ENCODE data around the gene RARA. TPM values are rescaled to one million over a fixed set of nuclear protein-coding genes. Genes with fewer than 3 reads are reported as not detected.
A peak's percentile ranks its signal among the peaks of the same experiment; 100 is the strongest.

Gene RARA
- total RNA-seq, 2 donors from 2014 or later: 22.7 to 27.6 TPM

DNA sequence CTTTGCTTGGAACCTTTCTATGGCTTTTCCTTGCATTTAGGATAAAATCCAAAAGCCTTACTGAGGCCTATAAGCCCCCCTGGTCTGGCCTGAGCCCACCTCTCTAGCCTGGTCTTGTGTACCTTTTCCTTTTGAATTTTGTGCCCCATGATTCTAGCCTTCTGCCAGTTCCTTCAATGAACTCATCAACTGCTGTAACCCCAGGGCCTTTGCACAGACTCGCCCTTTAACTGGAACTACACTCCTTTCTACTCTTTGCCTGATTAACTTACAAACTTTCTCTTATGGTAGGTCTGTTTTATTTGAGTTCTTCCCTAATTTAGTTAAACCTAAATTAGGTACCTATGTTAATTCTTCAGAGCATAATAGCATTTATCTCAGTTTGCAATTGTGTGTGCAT, 31.3 kb downstream of the RARA start:
- WGBS, 2 experiments (ENCODE audit: insufficient coverage in 1 of 2, insufficient read length in 1 of 2): 100% methylated on average over 1 of the region's 1 CpG
- no peak for DNase-seq
- Histone ChIP-seq H3K9me3 (ENCODE audit: control insufficient read depth, low read length) (no peaks in the 10 kb centered on the region), H3K4me3 (ENCODE audit: low read length) (no peak overlapping the region), H3K27ac (ENCODE audit: low read depth, low read length) (no peak overlapping the region), H3K36me3 (ENCODE audit: control insufficient read depth, insufficient read depth, low read length) (no peaks in the 10 kb centered on the region), H3K9ac (ENCODE audit: extremely low read depth, low read length, poor library complexity, severe bottlenecking) (no peak overlapping the region), H3K27me3 (ENCODE audit: control insufficient read depth, insufficient read depth, low read length, poor library complexity, severe bottlenecking) (no peaks in the 10 kb centered on the region), H3K4me1 (ENCODE audit: control insufficient read depth, insufficient read depth, low read length) (peaks cover 13% of the 10 kb centered on the region)
- Mint-ChIP-seq H3K27ac (no peak overlapping the region), H3K4me1 (peaks cover 36% of the 10 kb centered on the region), H3K9me3 (no peaks in the 10 kb centered on the region), H3K36me3 (ENCODE audit: low read depth) (peaks cover 7% of the 10 kb centered on the region), H3K27me3 (ENCODE audit: insufficient read depth) (peaks cover 20% of the 10 kb centered on the region), H3K4me3 (peak overlapping the region; percentile 72)
- TF ChIP-seq, protein P1, sequence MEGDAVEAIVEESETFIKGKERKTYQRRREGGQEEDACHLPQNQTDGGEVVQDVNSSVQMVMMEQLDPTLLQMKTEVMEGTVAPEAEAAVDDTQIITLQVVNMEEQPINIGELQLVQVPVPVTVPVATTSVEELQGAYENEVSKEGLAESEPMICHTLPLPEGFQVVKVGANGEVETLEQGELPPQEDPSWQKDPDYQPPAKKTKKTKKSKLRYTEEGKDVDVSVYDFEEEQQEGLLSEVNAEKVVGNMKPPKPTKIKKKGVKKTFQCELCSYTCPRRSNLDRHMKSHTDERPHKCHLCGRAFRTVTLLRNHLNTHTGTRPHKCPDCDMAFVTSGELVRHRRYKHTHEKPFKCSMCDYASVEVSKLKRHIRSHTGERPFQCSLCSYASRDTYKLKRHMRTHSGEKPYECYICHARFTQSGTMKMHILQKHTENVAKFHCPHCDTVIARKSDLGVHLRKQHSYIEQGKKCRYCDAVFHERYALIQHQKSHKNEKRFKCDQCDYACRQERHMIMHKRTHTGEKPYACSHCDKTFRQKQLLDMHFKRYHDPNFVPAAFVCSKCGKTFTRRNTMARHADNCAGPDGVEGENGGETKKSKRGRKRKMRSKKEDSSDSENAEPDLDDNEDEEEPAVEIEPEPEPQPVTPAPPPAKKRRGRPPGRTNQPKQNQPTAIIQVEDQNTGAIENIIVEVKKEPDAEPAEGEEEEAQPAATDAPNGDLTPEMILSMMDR (conservative IDR thresholded peaks at IDR 0.05): no peak

DNA sequence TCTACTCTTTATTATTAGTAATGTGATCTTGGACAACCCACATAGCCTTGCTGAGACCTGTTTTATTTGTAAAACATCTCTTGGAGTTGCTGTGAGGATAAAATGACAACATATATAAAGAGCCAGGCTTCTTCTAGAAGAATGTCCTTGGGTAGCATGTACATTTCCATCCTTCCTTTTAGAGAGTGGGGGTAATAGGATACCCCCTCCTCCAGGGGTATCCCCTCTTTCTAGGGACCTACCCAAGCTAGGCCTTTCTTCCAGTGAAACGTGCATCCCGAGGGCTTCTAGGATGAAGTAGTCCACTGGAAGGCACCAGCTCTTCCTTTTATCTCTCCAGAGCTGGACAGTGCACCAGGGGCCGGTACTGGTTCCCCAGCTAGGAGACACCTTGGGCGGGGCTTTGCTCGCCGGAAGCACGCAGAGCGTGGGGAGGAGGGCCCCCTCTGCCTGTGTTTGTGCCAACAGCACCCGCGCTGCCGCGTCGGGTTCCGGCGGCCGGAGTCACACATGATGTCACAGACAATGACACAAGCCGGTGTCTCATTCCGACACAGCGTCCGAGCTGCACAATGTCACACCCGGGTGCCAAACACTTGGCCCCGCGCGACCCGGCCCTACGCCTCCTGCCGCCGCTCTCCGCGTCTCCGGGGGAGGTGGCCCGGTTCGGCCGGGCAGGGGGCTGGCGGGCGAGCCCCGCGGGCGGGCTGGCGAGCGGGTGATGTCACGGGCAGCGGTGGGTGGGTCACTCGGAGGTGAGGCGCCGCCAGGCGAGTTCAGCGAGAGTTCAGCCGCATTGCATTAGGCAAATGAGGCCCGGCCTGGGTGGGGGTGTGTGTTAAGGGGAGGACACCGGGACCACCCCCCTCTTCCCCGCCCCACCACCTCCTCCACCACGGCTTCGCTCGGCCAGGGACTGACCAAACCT, 32.2 kb downstream of the RARA start:
- H3K4me3 ChIP-seq (ENCODE audit: low read length): peak overlapping the region; percentile 85
- peak overlapping the region; percentile 64 for H3K27ac ChIP-seq (ENCODE audit: low read depth, low read length)
- H3K27me3 ChIP-seq (ENCODE audit: control insufficient read depth, insufficient read depth, low read length, poor library complexity, severe bottlenecking): no peaks in the 10 kb centered on the region
- no peaks in the 10 kb centered on the region for H3K9me3 Mint-ChIP-seq
- no peaks in the 10 kb centered on the region for H3K36me3 ChIP-seq (ENCODE audit: control insufficient read depth, insufficient read depth, low read length)
- H3K4me1 ChIP-seq (ENCODE audit: control insufficient read depth, insufficient read depth, low read length): peaks cover 14% of the 10 kb centered on the region
- TF ChIP-seq, protein P1 (conservative IDR thresholded peaks at IDR 0.05): peak; percentile 14
- peaks cover 20% of the 10 kb centered on the region for H3K27me3 Mint-ChIP-seq (ENCODE audit: insufficient read depth)
- peak overlapping the region; percentile 72 for H3K4me3 Mint-ChIP-seq
- peak; percentile 98 for DNase-seq
- peaks cover 42% of the 10 kb centered on the region for H3K4me1 Mint-ChIP-seq
- no peaks in the 10 kb centered on the region for H3K9me3 ChIP-seq (ENCODE audit: control insufficient read depth, low read length)
- 3% methylated on average over 24 to 48 of the region's 55 CpGs for WGBS, 2 experiments (ENCODE audit: insufficient coverage in 1 of 2, insufficient read length in 1 of 2)
- peaks cover 7% of the 10 kb centered on the region for H3K36me3 Mint-ChIP-seq (ENCODE audit: low read depth)
- H3K27ac Mint-ChIP-seq: no peak overlapping the region
- peak overlapping the region; percentile 69 for H3K9ac ChIP-seq (ENCODE audit: extremely low read depth, low read length, poor library complexity, severe bottlenecking)

DNA sequence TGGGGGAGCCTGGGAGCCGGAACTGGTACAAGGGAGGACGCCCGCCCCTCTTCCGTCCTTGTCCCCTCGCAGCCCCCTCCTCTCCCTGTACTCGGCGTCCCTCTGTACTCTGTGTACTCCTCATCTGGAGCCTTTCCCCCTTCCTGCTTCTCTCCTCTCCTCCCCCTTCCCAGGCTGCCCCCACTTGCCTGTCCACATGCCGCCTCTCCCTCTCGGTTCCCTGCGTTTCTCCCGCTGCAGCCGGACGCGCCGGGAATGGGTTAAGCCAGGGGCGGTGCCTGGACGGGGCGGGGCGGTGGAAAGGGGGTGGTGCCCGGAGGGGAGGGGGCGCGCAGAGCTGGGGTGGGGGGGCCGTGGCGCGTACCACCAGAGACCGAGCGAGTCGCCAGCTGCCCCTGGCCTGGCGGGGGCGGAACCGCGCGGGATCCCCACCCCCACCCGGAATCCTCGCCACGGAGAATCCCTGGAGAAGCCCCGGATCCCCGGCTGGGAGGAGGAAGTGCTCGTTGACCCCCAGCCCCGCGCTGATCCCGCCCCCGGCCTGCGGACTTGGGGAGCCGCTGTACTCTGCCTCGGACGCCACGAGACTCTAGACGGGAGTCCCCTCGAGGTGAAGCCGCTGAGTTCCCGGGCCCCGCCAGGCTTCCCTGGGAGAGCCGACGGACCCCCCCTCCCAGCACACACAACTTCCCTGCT, 33.0 kb downstream of the RARA start:
- peak overlapping the region; percentile 69 for H3K9ac ChIP-seq (ENCODE audit: extremely low read depth, low read length, poor library complexity, severe bottlenecking)

More for the DNA sequence above, 33.0 kb downstream of the RARA start:
- Mint-ChIP-seq H3K9me3 (no peaks in the 10 kb centered on the region), H3K27ac (no peak overlapping the region), H3K36me3 (ENCODE audit: low read depth) (peaks cover 7% of the 10 kb centered on the region), H3K27me3 (ENCODE audit: insufficient read depth) (peaks cover 17% of the 10 kb centered on the region), H3K4me1 (peaks cover 46% of the 10 kb centered on the region), H3K4me3 (peak overlapping the region; percentile 72)
- H3K27me3 ChIP-seq (ENCODE audit: control insufficient read depth, insufficient read depth, low read length, poor library complexity, severe bottlenecking): no peaks in the 10 kb centered on the region
- peak overlapping the region; percentile 64 for H3K27ac ChIP-seq (ENCODE audit: low read depth, low read length)
- H3K4me3 ChIP-seq (ENCODE audit: low read length): peak overlapping the region; percentile 85
- H3K9me3 ChIP-seq (ENCODE audit: control insufficient read depth, low read length): no peaks in the 10 kb centered on the region
- DNase-seq: peak; percentile 96
- no peaks in the 10 kb centered on the region for H3K36me3 ChIP-seq (ENCODE audit: control insufficient read depth, insufficient read depth, low read length)
- peaks cover 21% of the 10 kb centered on the region for H3K4me1 ChIP-seq (ENCODE audit: control insufficient read depth, insufficient read depth, low read length)
- whole genome bisulfite sequencing, 2 experiments (ENCODE audit: insufficient coverage in 1 of 2, insufficient read length in 1 of 2): 0% methylated on average over 3 to 48 of the region's 55 CpGs
- TF ChIP-seq, protein P1 (conservative IDR thresholded peaks at IDR 0.05): no peak
